Right lobe of liver (tissue), 4 donors: ENCODE data around the gene FAM135A.

Experiments used
- CTCF ChIP-seq, 4 donors: fragments of 200-600 bp in 3 of 4; fragments of 450-650 bp in 1 of 4; IDR thresholded peaks; one replicate each; pipeline versions ENCODE4 v1.5.1 to v1.8.0; 2016 to 2022; ENCODE audit warnings: antibody characterized with exemption in 4 of 4, mild to moderate bottlenecking in 2 of 4
- POLR2A ChIP-seq: fragments of 450-650 bp; IDR thresholded peaks from one replicate; pipeline ENCODE4 v1.6.1; 2017; ENCODE audit warnings: antibody characterized with exemption, mild to moderate bottlenecking
- donor health status: DM: no; HTN: no; CAD: no.
- donor health status: DM: no; HTN: no; CAD: no.
- donor health status: DM: no; HTN: yes; CAD: no.

DNA sequence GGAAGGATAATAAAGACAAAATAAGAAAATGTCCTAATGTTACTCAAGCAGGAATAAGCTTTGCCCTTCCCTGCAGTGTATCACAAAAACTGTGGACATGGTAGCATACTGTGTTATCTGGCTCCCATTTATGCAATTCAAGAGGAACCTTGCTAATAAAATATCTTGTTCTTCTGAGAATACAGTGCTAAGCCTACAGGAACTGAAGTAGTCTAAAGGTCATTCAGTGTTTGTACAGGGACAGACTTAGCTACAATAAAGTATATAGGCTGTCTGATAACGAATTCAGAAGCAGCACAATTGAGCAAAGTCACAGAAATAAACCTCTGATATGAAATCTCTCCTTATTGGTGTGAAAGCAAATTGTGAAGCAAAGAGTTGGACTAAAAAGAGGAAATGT lies 93.9 kb downstream of the FAM135A start:
- TF ChIP-seq CTCF (IDR thresholded peaks at IDR 0.05): no peak
- no peak for TF ChIP-seq POLR2A
